HepG2 (cell line): Measurements from ENCODE around the gene PIM1. TPM values are rescaled to one million over a fixed set of nuclear protein-coding genes. Genes with fewer than 3 reads are reported as not detected.

Source experiments
- CAMTA2 ChIP-seq: sonication (generic); formaldehyde crosslinking; IDR thresholded peaks from 2 replicates; pipeline ENCODE4 v1.4.0; 2020; ENCODE audit warnings: mild to moderate bottlenecking, missing genetic modification reagents, borderline replicate concordance
- DMAP1 ChIP-seq: IDR thresholded peaks from 2 replicates; pipeline ENCODE4 v1.6.1; 2016
- E2F2 ChIP-seq: sonication (generic); formaldehyde crosslinking; IDR thresholded peaks from 2 replicates; pipeline ENCODE4 v1.4.0; 2020; ENCODE audit warnings: missing genetic modification reagents, borderline replicate concordance
- FOXA3 ChIP-seq: IDR thresholded peaks from 2 replicates; pipeline ENCODE4 v1.6.1; 2016; ENCODE audit warnings: missing genetic modification reagents, missing compliant biosample characterization
- GRHL1 ChIP-seq: sonication (generic); formaldehyde crosslinking; conservative IDR thresholded peaks from 2 replicates; pipeline ENCODE4 v1.8.0; 2022; ENCODE audit warnings: missing genetic modification reagents
- HNF4G ChIP-seq, 2 experiments: sonication (generic) in 1 of 2; formaldehyde crosslinking in 1 of 2; IDR thresholded peaks; 2 replicates each; pipeline versions ENCODE4 v1.4.0 to v1.6.1; 2011 to 2020; ENCODE audit warnings: borderline replicate concordance in 2 of 2, low read depth in 2 of 2, mild to moderate bottlenecking in 2 of 2, low read length in 1 of 2, missing genetic modification reagents in 1 of 2, moderate library complexity in 1 of 2
- MBD4 ChIP-seq: IDR thresholded peaks from 2 replicates; pipeline ENCODE4 v1.6.1; 2012; ENCODE audit warnings: low read length, inconsistent platforms, borderline replicate concordance
- NFIB ChIP-seq: sonication (generic); formaldehyde crosslinking; IDR thresholded peaks from 2 replicates; pipeline ENCODE4 v1.9.0; 2021; ENCODE audit warnings: missing genetic modification reagents, mild to moderate bottlenecking, borderline replicate concordance
- NR2C2 ChIP-seq: sonication (generic); formaldehyde crosslinking; IDR thresholded peaks from 2 replicates; pipeline ENCODE4 v1.4.0; 2020; ENCODE audit warnings: missing genetic modification reagents, mild to moderate bottlenecking, moderate library complexity, borderline replicate concordance
- PCBP2 ChIP-seq: fragments of 200-400 bp; formaldehyde crosslinking; optimal IDR thresholded peaks from 2 replicates; pipeline ENCODE3; 2018; ENCODE audit warnings: low read length, low read depth; ENCODE audit not compliant: poor library complexity, severe bottlenecking
- PPARG ChIP-seq: conservative IDR thresholded peaks from 2 replicates; pipeline ENCODE4 v1.6.1; 2016; ENCODE audit warnings: missing biosample characterization, missing genetic modification reagents
- RARA ChIP-seq: IDR thresholded peaks from 2 replicates; pipeline ENCODE4 v1.6.1; 2016; ENCODE audit warnings: missing genetic modification reagents, missing compliant biosample characterization
- RBAK ChIP-seq: sonication (generic); formaldehyde crosslinking; IDR thresholded peaks from 2 replicates; pipeline ENCODE4 v1.5.1; 2020; ENCODE audit warnings: mild to moderate bottlenecking, missing genetic modification reagents
- SMC3 ChIP-seq: IDR thresholded peaks from 2 replicates; pipeline ENCODE4 v1.6.1; 2011; ENCODE audit warnings: low read length, improper control_type of control experiment
- SP2 ChIP-seq: sonication (generic); formaldehyde crosslinking; IDR thresholded peaks from 2 replicates; pipeline ENCODE4 v1.5.1; 2020; ENCODE audit warnings: mild to moderate bottlenecking, missing genetic modification reagents
- SRSF4 ChIP-seq: fragments of 200-400 bp; formaldehyde crosslinking; IDR thresholded peaks from one replicate; pipeline ENCODE4 v1.6.1; 2018; ENCODE audit warnings: mild to moderate bottlenecking, low read depth, low read length, moderate library complexity; ENCODE audit not compliant: poor library complexity, severe bottlenecking
- TMF1 ChIP-seq: sonication (generic); formaldehyde crosslinking; IDR thresholded peaks from 2 replicates; pipeline ENCODE4 v1.8.1; 2022; ENCODE audit warnings: low read depth, missing genetic modification reagents
- ZNF329 ChIP-seq: sonication (generic); formaldehyde crosslinking; IDR thresholded peaks from 2 replicates; pipeline ENCODE4 v1.9.0; 2021; ENCODE audit warnings: low read depth, mild to moderate bottlenecking, missing genetic modification reagents
- ZNF331 ChIP-seq: sonication (generic); formaldehyde crosslinking; IDR thresholded peaks from 2 replicates; pipeline ENCODE4 v1.4.0; 2020; ENCODE audit warnings: missing genetic modification reagents
- ZNF710 ChIP-seq: sonication (generic); formaldehyde crosslinking; IDR thresholded peaks from 2 replicates; pipeline ENCODE4 v1.5.0; 2020; ENCODE audit warnings: mild to moderate bottlenecking, missing genetic modification reagents, borderline replicate concordance
- polyA plus RNA-seq, 8 experiments: library from polyadenylated mRNA; depleted of rRNA in 3 of 8; stranded (reverse) in 7 of 8; unstranded in 1 of 8; fragments of >200 nt; fragmentation: Illumina TruSeq in 4 of 8; extraction: Trizol in 4 of 8; gene quantifications; 2 replicates each; pipeline versions ENCODE4 v1.2.1 to v1.2.3, GENCODE V29; 2011 to 2016; ENCODE audit warnings: low read depth in 4 of 8, missing spikeins in 1 of 8, mixed read lengths in 1 of 8; ENCODE audit not compliant: insufficient read depth in 1 of 8
- total RNA-seq, 5 experiments: library from RNA; depleted of rRNA; stranded (reverse); fragments of >200 nt; fragmentation: Illumina TruSeq; extraction: Trizol; gene quantifications; 2 replicates each; pipeline ENCODE4 v1.2.3, GENCODE V29; 2016; ENCODE audit warnings: low read depth in 1 of 5
- TF ChIP-seq, protein P1 (sequence below), 2 experiments: fragments of 450-650 bp in 1 of 2; sonication (generic) in 1 of 2; formaldehyde crosslinking; IDR thresholded peaks; 2 replicates each; pipeline versions ENCODE4 v1.5.0 to v1.8.0; 2020 to 2022; ENCODE audit warnings: mild to moderate bottlenecking in 1 of 2, missing genetic modification reagents in 1 of 2
- TF ChIP-seq, protein P2 (sequence below): sonication (generic); formaldehyde crosslinking; IDR thresholded peaks from 2 replicates; pipeline ENCODE4 v1.4.0; 2020; ENCODE audit warnings: mild to moderate bottlenecking, missing genetic modification reagents

PIM1 gene
- total and polyA plus RNA-seq, 2 of the 13 experiments (the other 11 are each of a cell fraction or from before 2014, with no cell fraction given) = 29.4 to 117 TPM

GRCh38 chr6:37135835-37136694 is 33.9 kb upstream of the PIM1 start (continued):
- TF ChIP-seq HNF4G (IDR thresholded peaks at IDR 0.05; ENCODE audit: borderline replicate concordance, low read depth, low read length) (peak; percentile 80), HNF4G (CRISPR knock-in tag; IDR thresholded peaks at IDR 0.05; ENCODE audit: borderline replicate concordance, low read depth) (peak; percentile 60; the same call in 1 of the 2 replicates), NR2C2 (CRISPR knock-in tag) (peak; percentile 75), RBAK (CRISPR knock-in tag) (no peak), GRHL1 (no peak), FOXA3 (CRISPR knock-in tag) (peak; percentile 83), PCBP2 (no peak), E2F2 (no peak), MBD4 (0 out of 2 replicates have a peak, but pooled peaks have one; percentile 65), CAMTA2 (CRISPR knock-in tag) (no peak), NFIB (CRISPR knock-in tag) (no peak), RARA (CRISPR knock-in tag) (peak; percentile 95), TMF1 (CRISPR knock-in tag) (no peak), SMC3 (peak; percentile 44), SP2 (no peak), ZNF331 (CRISPR knock-in tag) (peak; percentile 75), PPARG (CRISPR knock-in tag) (peak; percentile 87), ZNF329 (CRISPR knock-in tag) (no peak), DMAP1 (peak; percentile 52; the same call in 1 of the 2 replicates), SRSF4 (no peak), ZNF710 (CRISPR knock-in tag) (peak; percentile 91; the same call in 1 of the 2 replicates)
- TF ChIP-seq, protein P1, sequence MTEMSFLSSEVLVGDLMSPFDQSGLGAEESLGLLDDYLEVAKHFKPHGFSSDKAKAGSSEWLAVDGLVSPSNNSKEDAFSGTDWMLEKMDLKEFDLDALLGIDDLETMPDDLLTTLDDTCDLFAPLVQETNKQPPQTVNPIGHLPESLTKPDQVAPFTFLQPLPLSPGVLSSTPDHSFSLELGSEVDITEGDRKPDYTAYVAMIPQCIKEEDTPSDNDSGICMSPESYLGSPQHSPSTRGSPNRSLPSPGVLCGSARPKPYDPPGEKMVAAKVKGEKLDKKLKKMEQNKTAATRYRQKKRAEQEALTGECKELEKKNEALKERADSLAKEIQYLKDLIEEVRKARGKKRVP (CRISPR knock-in tag; IDR thresholded peaks at IDR 0.05) = peak in 1 of 2 experiments; percentile 78; a peak in 2 of 4 replicates
- TF ChIP-seq, protein P2, sequence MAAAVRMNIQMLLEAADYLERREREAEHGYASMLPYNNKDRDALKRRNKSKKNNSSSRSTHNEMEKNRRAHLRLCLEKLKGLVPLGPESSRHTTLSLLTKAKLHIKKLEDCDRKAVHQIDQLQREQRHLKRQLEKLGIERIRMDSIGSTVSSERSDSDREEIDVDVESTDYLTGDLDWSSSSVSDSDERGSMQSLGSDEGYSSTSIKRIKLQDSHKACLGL (CRISPR knock-in tag) = no peak
